Measurements from ENCODE around the gene MAPKAP1. TPM values are rescaled to one million over a fixed set of nuclear protein-coding genes. Genes with fewer than 3 reads are reported as not detected.

Gene MAPKAP1
- total and polyA plus RNA-seq, 8 donors = 49.5 to 89.5 (median 56.2) TPM

GRCh38 chr9:125604196-125604595 is 102.8 kb downstream of the MAPKAP1 start:
- intact Hi-C loops (cut with DNase I) = no loop called here
- H3K4me3 ChIP-seq = no peak overlapping the region
- DNase-seq (no peak), ATAC-seq (no peak)
- H3K36me3 ChIP-seq = no peaks in the 10 kb centered on the region
- H3K27ac ChIP-seq = no peak overlapping the region
- H3K4me1 ChIP-seq = no peaks in the 10 kb centered on the region
- TF ChIP-seq CTCF (IDR thresholded peaks at IDR 0.05) = no peak
- H3K9me3 ChIP-seq = no peaks in the 10 kb centered on the region
- H3K27me3 ChIP-seq = no peaks in the 10 kb centered on the region

GRCh38 chr9:125603478-125604021 is 103.5 kb downstream of the MAPKAP1 start:
- ATAC-seq = no peak
- Histone ChIP-seq H3K27ac (no peak overlapping the region), H3K36me3 (no peaks in the 10 kb centered on the region), H3K9me3 (no peaks in the 10 kb centered on the region), H3K4me1 (no peaks in the 10 kb centered on the region), H3K4me3 (no peak overlapping the region), H3K27me3 (no peaks in the 10 kb centered on the region)
- TF ChIP-seq CTCF (IDR thresholded peaks at IDR 0.05) = no peak
- no peak for DNase-seq
- intact Hi-C loops (cut with DNase I) = no loop called here

GRCh38 chr9:125601961-125602360 is 105.0 kb downstream of the MAPKAP1 start:
- H3K4me3 ChIP-seq = no peak overlapping the region
- ATAC-seq = no peak
- no peak overlapping the region for H3K27ac ChIP-seq
- intact Hi-C loops (cut with DNase I) = no loop called here
- no peaks in the 10 kb centered on the region for H3K4me1 ChIP-seq
- no peaks in the 10 kb centered on the region for H3K27me3 ChIP-seq
- no peak for DNase-seq
- no peaks in the 10 kb centered on the region for H3K36me3 ChIP-seq
- no peak for TF ChIP-seq CTCF (IDR thresholded peaks at IDR 0.05)
- no peaks in the 10 kb centered on the region for H3K9me3 ChIP-seq

GRCh38 chr9:125600194-125600593 is 106.8 kb downstream of the MAPKAP1 start:
- no peak for ATAC-seq

GRCh38 chr9:125594223-125594610 is 112.8 kb downstream of the MAPKAP1 start:
- Histone ChIP-seq H3K4me3 (no peak overlapping the region), H3K9me3 (no peaks in the 10 kb centered on the region), H3K36me3 (no peaks in the 10 kb centered on the region), H3K27me3 (no peaks in the 10 kb centered on the region), H3K27ac (no peak overlapping the region), H3K4me1 (peaks cover 0 to 11% of the 10 kb centered on the region in 2 donors)
- TF ChIP-seq CTCF (IDR thresholded peaks at IDR 0.05) = no peak
- intact Hi-C loops (cut with DNase I) = no loop called here
- DNase-seq (no peak), ATAC-seq (no peak)

More at GRCh38 chr9:125600194-125600593, 106.8 kb downstream of the MAPKAP1 start:
- Histone ChIP-seq H3K4me3 (no peak overlapping the region), H3K4me1 (no peaks in the 10 kb centered on the region), H3K9me3 (no peaks in the 10 kb centered on the region), H3K36me3 (no peaks in the 10 kb centered on the region), H3K27me3 (no peaks in the 10 kb centered on the region), H3K27ac (no peak overlapping the region)
- DNase-seq = no peak
- TF ChIP-seq CTCF (IDR thresholded peaks at IDR 0.05) = no peak
- intact Hi-C loops (cut with DNase I) = no loop called here
